Mucosa of rectum (tissue), 2 donors: ENCODE data around the gene XPA.

Experiments used
- H3K27ac ChIP-seq, 2 donors: one replicate each; pipeline ENCODE4 v1.7.0; 2013; ENCODE audit warnings: inconsistent platforms in 2 of 2, low read depth in 2 of 2, low read length in 2 of 2
- H3K27me3 ChIP-seq, 2 donors: one replicate each; pipeline ENCODE4 v1.7.0; 2013; ENCODE audit warnings: low read length in 2 of 2; ENCODE audit not compliant: control insufficient read depth in 2 of 2, insufficient read depth in 2 of 2
- H3K36me3 ChIP-seq, 2 donors: one replicate each; pipeline ENCODE4 v1.7.0; 2013; ENCODE audit warnings: low read length in 2 of 2; ENCODE audit not compliant: control insufficient read depth in 2 of 2, insufficient read depth in 2 of 2
- H3K4me1 ChIP-seq, 2 donors: one replicate each; pipeline ENCODE4 v1.7.0; 2013; ENCODE audit warnings: low read length in 2 of 2, mild to moderate bottlenecking in 1 of 2; ENCODE audit not compliant: control insufficient read depth in 2 of 2, insufficient read depth in 2 of 2
- H3K4me3 ChIP-seq, 2 donors: one replicate each; pipeline ENCODE4 v1.7.0; 2013; ENCODE audit warnings: low read length in 2 of 2
- H3K9ac ChIP-seq, 2 donors: one replicate each; pipeline ENCODE4 v1.7.0; 2013; ENCODE audit warnings: low read length in 2 of 2, low read depth in 1 of 2, mild to moderate bottlenecking in 1 of 2
- H3K9me3 ChIP-seq, 2 donors: one replicate each; pipeline ENCODE4 v1.7.0; 2013; ENCODE audit warnings: low read length in 2 of 2; ENCODE audit not compliant: control insufficient read depth in 2 of 2
- donor health status: healthy.
- donor health status: Normal muscosa, but diverticular disease.

Gene XPA

GRCh38 chr9:97660847-97661246 is 36.3 kb downstream of the XPA start:
- H3K4me1 ChIP-seq = no peaks in the 10 kb centered on the region
- no peak overlapping the region for H3K27ac ChIP-seq
- H3K36me3 ChIP-seq = peaks cover 81 to 82% of the 10 kb centered on the region in 2 donors
- H3K4me3 ChIP-seq = no peak overlapping the region
- no peaks in the 10 kb centered on the region for H3K9me3 ChIP-seq
- no peaks in the 10 kb centered on the region for H3K27me3 ChIP-seq
- H3K9ac ChIP-seq = no peak overlapping the region

- Histone ChIP-seq H3K36me3 (peaks cover 81 to 82% of the 10 kb centered on the region in 2 donors), H3K9me3 (no peaks in the 10 kb centered on the region), H3K4me1 (no peaks in the 10 kb centered on the region), H3K27me3 (no peaks in the 10 kb centered on the region), H3K9ac (no peak overlapping the region), H3K4me3 (no peak overlapping the region), H3K27ac (no peak overlapping the region)
Measured at GRCh38 chr9:97660340-97660739, 36.8 kb downstream of the XPA start.

GRCh38 chr9:97659771-97660170 is 37.4 kb downstream of the XPA start:
- no peaks in the 10 kb centered on the region for H3K4me1 ChIP-seq
- H3K9me3 ChIP-seq = no peaks in the 10 kb centered on the region
- H3K27ac ChIP-seq = no peak overlapping the region
- peaks cover 78 to 80% of the 10 kb centered on the region in 2 donors for H3K36me3 ChIP-seq
- H3K9ac ChIP-seq = no peak overlapping the region
- no peak overlapping the region for H3K4me3 ChIP-seq
- H3K27me3 ChIP-seq = no peaks in the 10 kb centered on the region

GRCh38 chr9:97658707-97659106 is 38.4 kb downstream of the XPA start:
- H3K36me3 ChIP-seq = peaks cover 75 to 80% of the 10 kb centered on the region in 2 donors
- no peak overlapping the region for H3K27ac ChIP-seq
- H3K27me3 ChIP-seq = no peaks in the 10 kb centered on the region
- H3K4me3 ChIP-seq = no peak overlapping the region
- H3K9me3 ChIP-seq = no peaks in the 10 kb centered on the region
- no peaks in the 10 kb centered on the region for H3K4me1 ChIP-seq
- H3K9ac ChIP-seq = no peak overlapping the region

- no peak overlapping the region for H3K27ac ChIP-seq
Measured at GRCh38 chr9:97651646-97652045, 45.5 kb downstream of the XPA start.

GRCh38 chr9:97647996-97648395 is 49.1 kb downstream of the XPA start:
- Histone ChIP-seq H3K27ac (no peak overlapping the region), H3K9ac (no peak overlapping the region), H3K27me3 (no peaks in the 10 kb centered on the region), H3K36me3 (peaks cover 56 to 61% of the 10 kb centered on the region in 2 donors), H3K4me1 (no peaks in the 10 kb centered on the region), H3K4me3 (no peak overlapping the region), H3K9me3 (no peaks in the 10 kb centered on the region)

More at GRCh38 chr9:97651646-97652045, 45.5 kb downstream of the XPA start:
- peaks cover 57 to 63% of the 10 kb centered on the region in 2 donors for H3K36me3 ChIP-seq
- H3K9ac ChIP-seq = no peak overlapping the region
- no peak overlapping the region for H3K4me3 ChIP-seq
- no peaks in the 10 kb centered on the region for H3K4me1 ChIP-seq
- no peaks in the 10 kb centered on the region for H3K9me3 ChIP-seq
- no peaks in the 10 kb centered on the region for H3K27me3 ChIP-seq

- peaks cover 60 to 67% of the 10 kb centered on the region in 2 donors for H3K36me3 ChIP-seq
- H3K27ac ChIP-seq = no peak overlapping the region
- no peaks in the 10 kb centered on the region for H3K9me3 ChIP-seq
- H3K4me3 ChIP-seq = no peak overlapping the region
- no peaks in the 10 kb centered on the region for H3K27me3 ChIP-seq
- H3K4me1 ChIP-seq = no peaks in the 10 kb centered on the region
- no peak overlapping the region for H3K9ac ChIP-seq
Measured at GRCh38 chr9:97645720-97646119, 51.4 kb downstream of the XPA start.

GRCh38 chr9:97640325-97640724 is 56.8 kb downstream of the XPA start:
- Histone ChIP-seq H3K4me1 (peaks cover 3% of the 10 kb centered on the region in 2 donors), H3K36me3 (peaks cover 32 to 33% of the 10 kb centered on the region in 2 donors), H3K4me3 (no peak overlapping the region), H3K27ac (no peak overlapping the region), H3K9ac (no peak overlapping the region), H3K27me3 (no peaks in the 10 kb centered on the region), H3K9me3 (no peaks in the 10 kb centered on the region)

GRCh38 chr9:97638666-97639065 is 58.5 kb downstream of the XPA start:
- H3K9me3 ChIP-seq = no peaks in the 10 kb centered on the region
- H3K27ac ChIP-seq = no peak overlapping the region
- peaks cover 17 to 21% of the 10 kb centered on the region in 2 donors for H3K36me3 ChIP-seq
- peaks cover 12 to 13% of the 10 kb centered on the region in 2 donors for H3K4me1 ChIP-seq
- H3K27me3 ChIP-seq = no peaks in the 10 kb centered on the region
- H3K9ac ChIP-seq = no peak overlapping the region
- no peak overlapping the region for H3K4me3 ChIP-seq

- no peak overlapping the region for H3K4me3 ChIP-seq
- no peak overlapping the region for H3K27ac ChIP-seq
- H3K27me3 ChIP-seq = no peaks in the 10 kb centered on the region
- peaks cover 18% of the 10 kb centered on the region in 2 donors for H3K4me1 ChIP-seq
- no peaks in the 10 kb centered on the region for H3K9me3 ChIP-seq
- no peak overlapping the region for H3K9ac ChIP-seq
- H3K36me3 ChIP-seq = peaks cover 6 to 11% of the 10 kb centered on the region in 2 donors
Measured at GRCh38 chr9:97636903-97637302, 60.2 kb downstream of the XPA start.

GRCh38 chr9:97635026-97635425 is 62.1 kb downstream of the XPA start:
- Histone ChIP-seq H3K9ac (peak overlapping the region; percentile 54 to 93), H3K4me3 (peak overlapping the region; percentile 93 to 98), H3K36me3 (no peaks in the 10 kb centered on the region), H3K9me3 (no peaks in the 10 kb centered on the region), H3K27ac (no peak overlapping the region), H3K4me1 (peaks cover 22 to 23% of the 10 kb centered on the region in 2 donors), H3K27me3 (no peaks in the 10 kb centered on the region)
